Tibial nerve (tissue), 4 donors: ENCODE data around the gene WNT9A. TPM values are rescaled to one million over a fixed set of nuclear protein-coding genes. Genes with fewer than 3 reads are reported as not detected.

Experiments used
- DNase-seq, 2 donors: peaks; one replicate each; pipeline ENCODE4 v3.0.0-alpha.2; 2019; ENCODE audit warnings: low spot score in 2 of 2
- H3K27ac ChIP-seq, 4 donors: fragments of 200-600 bp; sonication (generic) in 3 of 4; one replicate each; pipeline ENCODE4 v1.5.1; 2017 to 2019; ENCODE audit warnings: mild to moderate bottlenecking in 1 of 4
- H3K27me3 ChIP-seq, 2 donors: fragments of 200-600 bp; sonication (generic) in 1 of 2; one replicate each; pipeline versions ENCODE4 v1.5.1 to v1.6.0; 2017 to 2019
- H3K36me3 ChIP-seq, 3 donors: fragments of 200-600 bp; sonication (generic); one replicate each; pipeline ENCODE4 v1.5.1; 2018 to 2019
- H3K4me1 ChIP-seq, 4 donors: fragments of 200-600 bp; sonication (generic) in 3 of 4; one replicate each; pipeline ENCODE4 v1.5.1; 2017 to 2019
- H3K4me3 ChIP-seq, 4 donors: fragments of 200-600 bp; sonication (generic) in 3 of 4; one replicate each; pipeline ENCODE4 v1.5.1; 2017 to 2019; ENCODE audit warnings: mild to moderate bottlenecking in 1 of 4, moderate library complexity in 1 of 4
- H3K9me3 ChIP-seq, 4 donors: fragments of 200-600 bp; sonication (generic) in 3 of 4; one replicate each; pipeline ENCODE4 v1.5.1; 2017 to 2019
- CTCF ChIP-seq, 5 experiments: fragments of 200-600 bp in 3 of 5; fragments of 450-650 bp in 2 of 5; sonication (generic) in 3 of 5; IDR thresholded peaks; one replicate each; pipeline ENCODE4 v1.5.1; 2016 to 2019; ENCODE audit warnings: antibody characterized with exemption in 5 of 5, mild to moderate bottlenecking in 3 of 5, moderate library complexity in 2 of 5
- EP300 ChIP-seq, 2 donors: sonication (generic); formaldehyde crosslinking; IDR thresholded peaks; one replicate each; pipeline ENCODE4 v1.6.1; 2017; ENCODE audit warnings: antibody characterized with exemption in 2 of 2, mild to moderate bottlenecking in 1 of 2
- POLR2A ChIP-seq, 2 donors: fragments of 450-650 bp; IDR thresholded peaks; one replicate each; pipeline ENCODE4 v1.6.1; 2017; ENCODE audit warnings: antibody characterized with exemption in 2 of 2, mild to moderate bottlenecking in 2 of 2, moderate library complexity in 2 of 2
- WGBS, 2 donors: methylation state at CpG; one replicate each; pipeline ENCODE4 v1.1.5; 2018; 5-methylcytosine and 5-hydroxymethylcytosine counted together
- total RNA-seq, 4 donors: library from RNA; depleted of rRNA; stranded (reverse); fragments of >200 nt; gene quantifications; one replicate each; pipeline ENCODE4 v1.1.0, GENCODE V29; 2016

Gene WNT9A
- total RNA-seq, 4 donors from 2014 or later = 5.1 to 12.8 (median 8.5) TPM

GRCh38 chr1:227949341-227949921 is 1.7 kb upstream of the WNT9A start:
- Histone ChIP-seq H3K4me3 (no peak overlapping the region), H3K27ac (peak overlapping the region in 1 of 4 donors; percentile 8), H3K4me1 (peaks cover 0 to 68% (median 20%) of the 10 kb centered on the region in 4 donors), H3K9me3 (no peaks in the 10 kb centered on the region), H3K27me3 (peaks cover 0 to 18% of the 10 kb centered on the region in 2 donors), H3K36me3 (no peaks in the 10 kb centered on the region)
- WGBS, 2 donors = 65 to 70% methylated on average over 8 to 11 of the region's 11 CpGs
- no peak for DNase-seq
- TF ChIP-seq POLR2A (IDR thresholded peaks at IDR 0.05) (no peak), EP300 (IDR thresholded peaks at IDR 0.05) (no peak)

- no peaks in the 10 kb centered on the region for H3K9me3 ChIP-seq
- 19 to 24% methylated on average over 24 to 25 of the region's 25 CpGs for WGBS, 2 donors
- peak overlapping the region; percentile 41 to 90 (median 64) for H3K27ac ChIP-seq
- H3K4me3 ChIP-seq = peak overlapping the region; percentile 43 to 74 (median 52)
- peaks cover 0 to 18% of the 10 kb centered on the region in 2 donors for H3K27me3 ChIP-seq
- H3K4me1 ChIP-seq = peaks cover 0 to 71% (median 20%) of the 10 kb centered on the region in 4 donors
- no peak for TF ChIP-seq POLR2A (IDR thresholded peaks at IDR 0.05)
- TF ChIP-seq EP300 (IDR thresholded peaks at IDR 0.05) = no peak
- no peak for TF ChIP-seq CTCF (IDR thresholded peaks at IDR 0.05)
- no peak for DNase-seq
- no peaks in the 10 kb centered on the region for H3K36me3 ChIP-seq
Measured at GRCh38 chr1:227948493-227949260, 945 bp upstream of the WNT9A start.

- no peaks in the 10 kb centered on the region for H3K9me3 ChIP-seq
- TF ChIP-seq EP300 (IDR thresholded peaks at IDR 0.05) = no peak
- no peak for TF ChIP-seq CTCF (IDR thresholded peaks at IDR 0.05)
- no peak for TF ChIP-seq POLR2A (IDR thresholded peaks at IDR 0.05)
- no peaks in the 10 kb centered on the region for H3K36me3 ChIP-seq
- DNase-seq = no peak
- peaks cover 0 to 72% (median 20%) of the 10 kb centered on the region in 4 donors for H3K4me1 ChIP-seq
- H3K27ac ChIP-seq = peak overlapping the region; percentile 62 to 90 (median 88)
- 0% methylated on average over 2 to 5 of the region's 36 CpGs for WGBS, 2 donors
- H3K4me3 ChIP-seq = peak overlapping the region; percentile 31 to 74 (median 45)
- H3K27me3 ChIP-seq = peaks cover 0 to 18% of the 10 kb centered on the region in 2 donors
Measured at GRCh38 chr1:227947386-227947675, 401 bp downstream of the WNT9A start.

- H3K27me3 ChIP-seq = peaks cover 0 to 18% of the 10 kb centered on the region in 2 donors
- no peaks in the 10 kb centered on the region for H3K9me3 ChIP-seq
- TF ChIP-seq POLR2A (IDR thresholded peaks at IDR 0.05) (peak in 1 of 2 donors; percentile 14), EP300 (IDR thresholded peaks at IDR 0.05) (peak in 1 of 2 donors; percentile 52), CTCF (IDR thresholded peaks at IDR 0.05) (peak; percentile 57 to 93 (median 81))
- 1% methylated on average over 44 to 61 of the region's 61 CpGs for WGBS, 2 donors
- H3K4me1 ChIP-seq = peaks cover 0 to 72% (median 20%) of the 10 kb centered on the region in 4 donors
- peak overlapping the region; percentile 31 to 74 (median 45) for H3K4me3 ChIP-seq
- peak; percentile 61 to 70 for DNase-seq
- H3K27ac ChIP-seq = peak overlapping the region; percentile 62 to 90 (median 88)
- no peaks in the 10 kb centered on the region for H3K36me3 ChIP-seq
Measured at GRCh38 chr1:227946624-227947385, 927 bp downstream of the WNT9A start.

- WGBS, 2 donors = 13 to 16% methylated on average over 15 to 18 of the region's 19 CpGs
- H3K9me3 ChIP-seq = no peaks in the 10 kb centered on the region
- peaks cover 0 to 79% (median 20%) of the 10 kb centered on the region in 4 donors for H3K4me1 ChIP-seq
- H3K4me3 ChIP-seq = peak overlapping the region; percentile 16 to 74 (median 45)
- TF ChIP-seq CTCF (IDR thresholded peaks at IDR 0.05) (no peak), POLR2A (IDR thresholded peaks at IDR 0.05) (no peak), EP300 (IDR thresholded peaks at IDR 0.05) (no peak)
- H3K27ac ChIP-seq = peak overlapping the region; percentile 62 to 90 (median 85)
- H3K27me3 ChIP-seq = peaks cover 0 to 18% of the 10 kb centered on the region in 2 donors
- H3K36me3 ChIP-seq = no peaks in the 10 kb centered on the region
- peak in 1 of 2 donors; percentile 69 for DNase-seq
Measured at GRCh38 chr1:227945891-227946623, 1.7 kb downstream of the WNT9A start.
